ENCODE data around the gene PTBP2. TPM values are rescaled to one million over a fixed set of nuclear protein-coding genes. Genes with fewer than 3 reads are reported as not detected.

PTBP2 gene
- total and polyA plus RNA-seq, 4 donors = 2.5 to 14.6 (median 9.0) TPM

- H3K9me3 ChIP-seq (ENCODE audit: control insufficient read depth in 4 of 4, low read length in 3 of 4) = no peaks in the 10 kb centered on the region
- peaks cover 0 to 5% (median 2%) of the 10 kb centered on the region in 4 donors for H3K36me3 ChIP-seq (ENCODE audit: control insufficient read depth in 4 of 4, insufficient read depth in 3 of 4, low read depth in 1 of 4, low read length in 3 of 4)
- no peak overlapping the region for H3K4me3 ChIP-seq (ENCODE audit: low read depth in 1 of 3, low read length in 3 of 3)
- peaks cover 0 to 8% (median 0%) of the 10 kb centered on the region in 4 donors for H3K4me1 ChIP-seq (ENCODE audit: control insufficient read depth in 4 of 4, insufficient read depth in 4 of 4, low read length in 3 of 4)
- whole genome bisulfite sequencing = 95% methylated on average over 4 of the region's 4 CpGs
- H3K9ac ChIP-seq (ENCODE audit: low read depth in 1 of 2, low read length in 2 of 2) = no peak overlapping the region
- DNase-seq (ENCODE audit: low spot score) = no peak
- no peaks in the 10 kb centered on the region for H3K27me3 ChIP-seq (ENCODE audit: control insufficient read depth in 4 of 4, insufficient read depth in 4 of 4, low read length in 3 of 4)
- H3K27ac ChIP-seq (ENCODE audit: low read depth in 1 of 2, low read length in 2 of 2) = no peak overlapping the region
- TF ChIP-seq JUND (IDR thresholded peaks at IDR 0.05) (no peak), RAD21 (IDR thresholded peaks at IDR 0.05) (no peak), HNF4G (IDR thresholded peaks at IDR 0.05) (no peak), NR2F2 (IDR thresholded peaks at IDR 0.05) (no peak)
- TF ChIP-seq, protein P1, sequence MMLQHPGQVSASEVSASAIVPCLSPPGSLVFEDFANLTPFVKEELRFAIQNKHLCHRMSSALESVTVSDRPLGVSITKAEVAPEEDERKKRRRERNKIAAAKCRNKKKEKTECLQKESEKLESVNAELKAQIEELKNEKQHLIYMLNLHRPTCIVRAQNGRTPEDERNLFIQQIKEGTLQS (IDR thresholded peaks at IDR 0.05) = no peak
- TF ChIP-seq, protein P2, sequence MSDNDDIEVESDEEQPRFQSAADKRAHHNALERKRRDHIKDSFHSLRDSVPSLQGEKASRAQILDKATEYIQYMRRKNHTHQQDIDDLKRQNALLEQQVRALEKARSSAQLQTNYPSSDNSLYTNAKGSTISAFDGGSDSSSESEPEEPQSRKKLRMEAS (IDR thresholded peaks at IDR 0.05) = no peak
These were observed 51.4 kb downstream of the PTBP2 start for GRCh38 chr1:96772972-96773371.

DNA sequence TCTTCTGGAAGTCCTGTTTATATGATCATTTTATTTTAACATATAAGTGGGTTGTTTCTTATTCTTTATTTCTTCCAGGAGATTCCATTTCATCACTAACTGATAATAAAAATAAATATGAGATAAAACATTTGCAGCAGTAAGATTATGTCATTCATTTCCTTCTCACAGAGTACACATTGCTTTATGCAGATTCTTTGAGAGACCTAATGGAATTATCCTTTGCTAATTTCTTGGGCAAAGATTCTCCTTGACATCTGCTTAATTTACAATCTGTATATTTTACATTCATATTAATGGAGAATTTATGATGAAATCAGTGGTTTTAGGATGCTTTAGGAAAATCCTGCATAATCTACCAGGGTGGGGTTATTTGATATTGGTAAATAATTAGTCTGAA is 60.6 kb downstream of the PTBP2 start:
- no peaks in the 10 kb centered on the region for H3K4me1 ChIP-seq (ENCODE audit: control insufficient read depth in 4 of 4, insufficient read depth in 4 of 4, low read length in 3 of 4)
- DNase-seq (ENCODE audit: low spot score) = no peak
- no peak overlapping the region for H3K9ac ChIP-seq (ENCODE audit: low read depth in 1 of 2, low read length in 2 of 2)
- no peaks in the 10 kb centered on the region for H3K27me3 ChIP-seq (ENCODE audit: control insufficient read depth in 4 of 4, insufficient read depth in 4 of 4, low read length in 3 of 4)
- H3K9me3 ChIP-seq (ENCODE audit: control insufficient read depth in 4 of 4, low read length in 3 of 4) = no peaks in the 10 kb centered on the region
- no peak overlapping the region for H3K27ac ChIP-seq (ENCODE audit: low read depth in 1 of 2, low read length in 2 of 2)
- H3K36me3 ChIP-seq (ENCODE audit: control insufficient read depth in 4 of 4, insufficient read depth in 3 of 4, low read depth in 1 of 4, low read length in 3 of 4) = peaks cover 4 to 31% (median 16%) of the 10 kb centered on the region in 4 donors
- H3K4me3 ChIP-seq (ENCODE audit: low read depth in 1 of 3, low read length in 3 of 3) = no peak overlapping the region
- TF ChIP-seq, protein P3, sequence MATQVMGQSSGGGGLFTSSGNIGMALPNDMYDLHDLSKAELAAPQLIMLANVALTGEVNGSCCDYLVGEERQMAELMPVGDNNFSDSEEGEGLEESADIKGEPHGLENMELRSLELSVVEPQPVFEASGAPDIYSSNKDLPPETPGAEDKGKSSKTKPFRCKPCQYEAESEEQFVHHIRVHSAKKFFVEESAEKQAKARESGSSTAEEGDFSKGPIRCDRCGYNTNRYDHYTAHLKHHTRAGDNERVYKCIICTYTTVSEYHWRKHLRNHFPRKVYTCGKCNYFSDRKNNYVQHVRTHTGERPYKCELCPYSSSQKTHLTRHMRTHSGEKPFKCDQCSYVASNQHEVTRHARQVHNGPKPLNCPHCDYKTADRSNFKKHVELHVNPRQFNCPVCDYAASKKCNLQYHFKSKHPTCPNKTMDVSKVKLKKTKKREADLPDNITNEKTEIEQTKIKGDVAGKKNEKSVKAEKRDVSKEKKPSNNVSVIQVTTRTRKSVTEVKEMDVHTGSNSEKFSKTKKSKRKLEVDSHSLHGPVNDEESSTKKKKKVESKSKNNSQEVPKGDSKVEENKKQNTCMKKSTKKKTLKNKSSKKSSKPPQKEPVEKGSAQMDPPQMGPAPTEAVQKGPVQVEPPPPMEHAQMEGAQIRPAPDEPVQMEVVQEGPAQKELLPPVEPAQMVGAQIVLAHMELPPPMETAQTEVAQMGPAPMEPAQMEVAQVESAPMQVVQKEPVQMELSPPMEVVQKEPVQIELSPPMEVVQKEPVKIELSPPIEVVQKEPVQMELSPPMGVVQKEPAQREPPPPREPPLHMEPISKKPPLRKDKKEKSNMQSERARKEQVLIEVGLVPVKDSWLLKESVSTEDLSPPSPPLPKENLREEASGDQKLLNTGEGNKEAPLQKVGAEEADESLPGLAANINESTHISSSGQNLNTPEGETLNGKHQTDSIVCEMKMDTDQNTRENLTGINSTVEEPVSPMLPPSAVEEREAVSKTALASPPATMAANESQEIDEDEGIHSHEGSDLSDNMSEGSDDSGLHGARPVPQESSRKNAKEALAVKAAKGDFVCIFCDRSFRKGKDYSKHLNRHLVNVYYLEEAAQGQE (IDR thresholded peaks at IDR 0.05) = no peak
- TF ChIP-seq RAD21 (IDR thresholded peaks at IDR 0.05) = no peak
- no peak for TF ChIP-seq EGR1 (IDR thresholded peaks at IDR 0.05; ENCODE audit: low read depth in 2 of 2)
- no peak for TF ChIP-seq FOXA2 (IDR thresholded peaks at IDR 0.05)
- no peak for TF ChIP-seq TAF1 (conservative IDR thresholded peaks at IDR 0.05)
- no peak for TF ChIP-seq HNF4A (conservative IDR thresholded peaks at IDR 0.05)
- no peak for TF ChIP-seq NR2F2 (IDR thresholded peaks at IDR 0.05)
- TF ChIP-seq, protein P1 (IDR thresholded peaks at IDR 0.05) = no peak
- TF ChIP-seq, protein P2 (IDR thresholded peaks at IDR 0.05) = no peak
- TF ChIP-seq FOXA1 (IDR thresholded peaks at IDR 0.05) = no peak
- TF ChIP-seq HNF4G (IDR thresholded peaks at IDR 0.05) = no peak
- TF ChIP-seq ZBTB33 (IDR thresholded peaks at IDR 0.05) = no peak
- TF ChIP-seq GABPA (IDR thresholded peaks at IDR 0.05 in 1 of 2, conservative IDR thresholded peaks at IDR 0.05 in 1 of 2) = no peak
- TF ChIP-seq JUND (IDR thresholded peaks at IDR 0.05) = no peak
- TF ChIP-seq YY1 (IDR thresholded peaks at IDR 0.05) = no peak

Measured in liver (tissue), 9 donors.